Mucosa of stomach (tissue), 1 donor: ENCODE data around the gene DNPH1.

Source experiments
- H3K27me3 ChIP-seq: one replicate; pipeline ENCODE4 v1.7.0; 2013; ENCODE audit warnings: mild to moderate bottlenecking, low read length; ENCODE audit not compliant: control insufficient read depth, insufficient read depth
- H3K36me3 ChIP-seq: one replicate; pipeline ENCODE4 v1.7.0; 2013; ENCODE audit warnings: low read length; ENCODE audit not compliant: control insufficient read depth, insufficient read depth
- H3K4me1 ChIP-seq: one replicate; pipeline ENCODE4 v1.7.0; 2013; ENCODE audit warnings: mild to moderate bottlenecking, low read length; ENCODE audit not compliant: control insufficient read depth, insufficient read depth
- H3K4me3 ChIP-seq: one replicate; pipeline ENCODE4 v1.7.0; 2013; ENCODE audit warnings: low read length
- H3K9ac ChIP-seq: one replicate; pipeline ENCODE4 v1.7.0; 2013; ENCODE audit warnings: mild to moderate bottlenecking, low read length, moderate library complexity
- H3K9me3 ChIP-seq: one replicate; pipeline ENCODE4 v1.7.0; 2013; ENCODE audit warnings: mild to moderate bottlenecking, low read length, moderate library complexity; ENCODE audit not compliant: control insufficient read depth
- donor health status: Pancreatic carcinoma.

The DNPH1 gene

DNA sequence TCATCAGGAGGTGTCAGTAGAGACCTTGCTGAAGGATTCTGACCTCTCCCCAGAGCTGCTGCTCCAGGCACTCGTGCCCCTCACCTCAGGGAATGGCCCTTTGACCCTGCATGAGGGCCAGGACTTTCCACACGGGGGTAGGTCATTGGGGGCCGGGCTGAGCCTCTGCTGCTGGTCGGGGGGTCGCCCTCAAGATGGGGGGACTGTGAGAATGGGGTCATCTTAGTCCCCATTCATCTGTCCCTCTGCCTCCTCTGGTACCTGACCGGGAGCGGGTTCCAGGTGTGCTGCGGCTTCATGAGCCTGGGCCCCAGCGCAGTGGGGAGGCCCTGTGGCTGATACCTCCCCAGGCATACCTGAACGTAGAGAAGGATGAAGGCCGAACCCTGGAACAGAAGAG is 15.8 kb downstream of the DNPH1 start:
- Histone ChIP-seq H3K9ac (no peak overlapping the region), H3K4me1 (no peaks in the 10 kb centered on the region), H3K27me3 (no peaks in the 10 kb centered on the region), H3K9me3 (no peaks in the 10 kb centered on the region), H3K36me3 (peaks cover 6% of the 10 kb centered on the region), H3K4me3 (no peak overlapping the region)

DNA sequence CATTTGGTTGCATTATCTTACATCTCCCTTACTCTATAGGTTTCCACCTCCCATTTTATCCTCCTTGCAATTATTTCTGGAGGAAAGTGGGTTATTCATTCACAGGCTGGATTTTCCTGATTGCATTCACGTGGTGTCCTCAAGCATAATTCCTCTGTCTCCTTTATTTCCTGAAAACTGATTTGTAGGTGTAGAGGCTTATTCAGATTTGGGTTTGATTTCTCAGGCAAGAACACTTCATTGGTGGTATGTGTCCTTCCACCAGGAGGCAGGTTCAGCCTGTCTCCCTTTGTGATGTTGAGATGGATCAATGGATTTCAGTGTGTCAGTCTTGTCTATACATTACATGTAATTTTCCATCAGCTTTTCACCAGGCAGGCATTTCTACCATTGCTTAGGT is 17.3 kb downstream of the DNPH1 start:
- Histone ChIP-seq H3K36me3 (peaks cover 3% of the 10 kb centered on the region), H3K4me3 (no peak overlapping the region), H3K9me3 (no peaks in the 10 kb centered on the region), H3K9ac (no peak overlapping the region), H3K4me1 (no peaks in the 10 kb centered on the region), H3K27me3 (no peaks in the 10 kb centered on the region)

DNA sequence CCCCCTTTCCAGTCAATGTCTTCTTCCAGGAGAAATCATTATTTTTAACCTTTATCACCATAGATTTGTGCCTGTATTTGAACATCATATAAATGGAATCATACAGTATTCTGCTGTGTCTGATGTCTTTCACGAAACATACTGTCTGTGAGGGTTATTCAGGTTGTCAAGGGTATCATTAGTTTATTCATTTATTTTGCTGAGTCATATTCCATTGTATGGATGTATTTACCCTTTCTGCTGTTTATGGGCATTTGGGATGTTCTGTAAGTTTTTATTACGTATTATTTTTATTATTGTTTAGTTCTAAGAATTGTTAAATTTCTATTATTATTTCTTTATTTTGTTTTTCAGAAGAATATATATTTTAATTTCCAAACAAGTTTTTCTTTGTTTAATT is 22.0 kb downstream of the DNPH1 start:
- no peaks in the 10 kb centered on the region for H3K4me1 ChIP-seq
- H3K9me3 ChIP-seq, result no peaks in the 10 kb centered on the region
- H3K4me3 ChIP-seq, result no peak overlapping the region
- H3K27me3 ChIP-seq, result no peaks in the 10 kb centered on the region
- no peak overlapping the region for H3K9ac ChIP-seq
- H3K36me3 ChIP-seq, result no peaks in the 10 kb centered on the region

DNA sequence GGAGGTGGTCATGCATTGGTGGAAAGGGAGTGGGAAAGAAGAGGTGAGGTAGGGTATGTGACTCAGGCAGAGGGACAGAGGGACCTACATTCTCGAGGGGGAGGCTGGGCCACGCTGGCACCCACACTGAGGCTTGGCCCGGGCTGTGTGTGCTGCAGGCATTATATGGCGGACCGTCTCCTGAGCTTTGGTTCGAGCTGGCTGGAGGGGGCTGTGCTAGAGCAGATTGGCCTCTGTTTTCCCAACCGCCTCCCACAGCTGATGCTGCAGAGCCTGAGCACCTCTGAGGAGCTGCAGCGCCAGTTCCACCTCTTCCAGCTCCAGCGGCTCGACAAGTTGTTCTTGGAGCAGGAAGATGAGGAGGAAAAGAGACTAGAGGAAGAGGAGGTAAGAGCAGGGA is 23.4 kb downstream of the DNPH1 start:
- Histone ChIP-seq H3K9me3 (no peaks in the 10 kb centered on the region), H3K36me3 (no peaks in the 10 kb centered on the region), H3K9ac (no peak overlapping the region), H3K27me3 (no peaks in the 10 kb centered on the region), H3K4me3 (no peak overlapping the region), H3K4me1 (no peaks in the 10 kb centered on the region)

DNA sequence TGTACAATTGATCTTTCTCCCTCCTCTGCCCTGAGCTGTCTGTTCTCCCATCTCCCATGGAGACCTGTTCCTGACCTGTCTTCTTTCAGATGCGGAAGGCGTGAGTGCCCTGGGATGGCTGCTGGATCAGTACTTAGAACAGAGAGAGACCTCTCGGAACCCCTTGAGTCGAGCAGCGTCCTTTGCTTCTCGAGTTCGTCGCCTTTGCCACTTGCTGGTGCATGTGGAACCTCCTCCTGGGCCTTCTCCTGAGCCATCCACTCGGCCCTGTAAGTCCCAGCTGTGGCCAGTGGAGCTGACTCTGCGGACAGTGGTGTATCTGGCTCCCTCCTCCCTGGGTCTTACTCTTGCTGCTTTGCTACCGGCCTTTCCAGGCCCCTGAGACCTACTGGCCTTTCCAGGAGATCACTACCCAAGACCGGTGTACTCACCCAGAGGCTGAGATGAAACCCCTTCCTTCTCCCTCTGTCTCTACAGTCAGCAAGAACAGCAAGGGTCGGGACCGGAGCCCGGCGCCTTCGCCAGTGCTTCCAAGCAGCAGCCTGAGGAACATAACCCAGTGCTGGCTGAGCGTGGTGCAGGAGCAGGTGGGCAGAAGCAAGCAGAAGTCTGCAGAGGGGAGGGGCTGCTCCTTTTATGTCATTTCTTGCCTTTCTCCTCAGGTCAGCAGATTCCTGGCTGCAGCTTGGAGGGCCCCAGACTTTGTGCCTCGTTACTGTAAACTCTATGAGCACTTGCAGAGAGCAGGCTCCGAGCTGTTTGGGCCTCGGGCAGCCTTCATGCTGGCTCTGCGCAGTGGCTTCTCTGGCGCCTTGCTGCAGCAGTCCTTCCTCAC is 24.8 kb downstream of the DNPH1 start:
- Histone ChIP-seq H3K9me3 (no peaks in the 10 kb centered on the region), H3K36me3 (peaks cover 4% of the 10 kb centered on the region), H3K27me3 (no peaks in the 10 kb centered on the region), H3K4me1 (no peaks in the 10 kb centered on the region), H3K4me3 (no peak overlapping the region), H3K9ac (no peak overlapping the region)

DNA sequence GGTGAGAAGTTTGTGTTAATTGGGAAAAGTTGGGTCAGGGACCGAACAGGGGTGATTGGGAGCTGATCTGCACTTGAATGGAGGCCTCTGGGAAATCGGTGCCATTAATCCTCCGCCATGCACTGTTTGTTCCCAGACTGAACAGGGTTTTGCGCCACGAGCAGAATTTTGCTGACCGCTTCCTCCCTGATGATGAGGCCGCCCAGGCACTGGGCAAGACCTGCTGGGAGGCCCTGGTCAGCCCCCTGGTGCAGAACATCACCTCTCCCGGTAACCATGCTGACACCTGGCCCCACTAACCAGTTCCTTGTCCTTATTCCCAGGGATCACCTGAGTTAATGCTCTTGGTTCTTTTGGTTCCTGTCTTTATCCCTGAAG is 25.6 kb downstream of the DNPH1 start:
- Histone ChIP-seq H3K36me3 (peaks cover 4% of the 10 kb centered on the region), H3K4me3 (no peak overlapping the region), H3K27me3 (no peaks in the 10 kb centered on the region)

DNA sequence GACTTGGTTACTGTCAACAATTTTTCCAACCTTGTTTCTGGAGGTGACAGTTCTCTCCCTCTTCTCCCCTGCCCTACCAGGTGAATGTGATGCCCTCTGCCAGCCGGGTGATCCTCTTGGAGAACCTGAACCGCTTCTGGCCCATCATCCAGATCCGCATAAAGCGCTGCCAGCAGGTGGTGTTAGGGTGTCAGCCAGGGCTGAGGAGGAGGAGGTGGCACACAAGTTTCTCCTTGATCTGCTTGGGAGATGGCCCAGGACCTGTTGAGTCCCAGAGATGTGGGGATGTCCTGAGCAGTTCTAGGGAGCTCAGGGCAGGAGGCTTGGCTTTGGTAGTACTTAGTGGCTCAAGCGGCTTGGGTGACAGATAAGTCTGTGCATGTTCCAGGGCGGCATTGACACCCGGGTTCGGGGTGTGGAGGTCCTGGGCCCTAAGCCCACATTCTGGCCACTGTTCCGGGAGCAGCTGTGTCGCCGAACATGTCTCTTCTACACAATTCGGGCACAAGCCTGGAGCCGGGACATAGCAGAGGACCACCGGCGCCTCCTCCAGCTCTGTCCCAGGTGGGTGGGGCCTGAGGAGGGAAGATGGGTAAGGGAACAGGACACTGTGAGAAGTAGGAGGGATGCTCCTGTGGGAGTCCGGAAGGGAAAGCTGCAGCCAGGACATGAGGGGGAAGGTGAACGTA is 26.1 kb downstream of the DNPH1 start:
- Histone ChIP-seq H3K36me3 (peaks cover 4% of the 10 kb centered on the region), H3K4me1 (no peaks in the 10 kb centered on the region), H3K4me3 (no peak overlapping the region), H3K9ac (no peak overlapping the region), H3K9me3 (no peaks in the 10 kb centered on the region), H3K27me3 (no peaks in the 10 kb centered on the region)

More for the DNA sequence above, 25.6 kb downstream of the DNPH1 start:
- Histone ChIP-seq H3K9ac (no peak overlapping the region), H3K9me3 (no peaks in the 10 kb centered on the region), H3K4me1 (no peaks in the 10 kb centered on the region)

DNA sequence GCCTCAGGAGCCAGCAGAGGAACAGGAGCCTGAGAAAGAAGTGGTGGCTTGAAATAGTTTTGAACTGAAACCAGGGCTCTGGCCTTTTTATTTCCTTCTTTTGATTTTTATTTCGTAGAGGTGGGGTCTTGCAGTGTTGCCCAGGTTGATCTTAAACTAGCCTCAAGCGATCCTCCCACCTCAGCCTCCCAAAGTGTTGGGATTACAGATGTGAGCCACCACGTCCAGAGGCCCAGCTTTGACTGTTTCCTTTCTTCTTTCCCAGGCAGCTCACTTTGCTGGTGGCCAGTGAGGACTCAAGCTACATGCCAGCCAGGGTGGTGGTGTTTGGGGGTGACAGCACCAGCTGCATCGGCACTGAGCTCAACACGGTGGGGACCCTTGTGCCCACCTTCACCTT is 26.8 kb downstream of the DNPH1 start:
- Histone ChIP-seq H3K4me3 (no peak overlapping the region), H3K9me3 (no peaks in the 10 kb centered on the region), H3K27me3 (no peaks in the 10 kb centered on the region), H3K9ac (no peak overlapping the region), H3K4me1 (no peaks in the 10 kb centered on the region), H3K36me3 (peaks cover 4% of the 10 kb centered on the region)

DNA sequence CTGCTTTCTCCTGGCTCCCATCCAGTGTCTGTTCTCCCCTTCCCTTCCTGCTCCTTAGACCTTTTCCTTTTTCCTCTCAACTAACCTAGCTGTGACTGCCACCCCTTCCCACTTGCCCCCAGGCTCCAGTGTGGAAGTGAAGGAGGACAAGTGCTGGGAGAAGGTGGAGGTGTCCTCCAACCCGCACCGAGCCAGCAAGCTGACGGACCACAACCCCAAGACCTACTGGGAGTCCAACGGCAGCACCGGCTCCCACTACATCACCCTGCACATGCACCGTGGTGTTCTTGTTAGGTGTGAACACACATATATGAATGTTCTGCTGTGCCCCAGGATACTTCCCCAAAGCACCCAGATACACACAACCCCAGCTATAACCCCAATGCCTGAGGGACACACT is 28.7 kb downstream of the DNPH1 start:
- no peaks in the 10 kb centered on the region for H3K27me3 ChIP-seq
- H3K4me1 ChIP-seq, result no peaks in the 10 kb centered on the region
- H3K9me3 ChIP-seq, result no peaks in the 10 kb centered on the region
- peaks cover 4% of the 10 kb centered on the region for H3K36me3 ChIP-seq
- H3K9ac ChIP-seq, result no peak overlapping the region
- no peak overlapping the region for H3K4me3 ChIP-seq

DNA sequence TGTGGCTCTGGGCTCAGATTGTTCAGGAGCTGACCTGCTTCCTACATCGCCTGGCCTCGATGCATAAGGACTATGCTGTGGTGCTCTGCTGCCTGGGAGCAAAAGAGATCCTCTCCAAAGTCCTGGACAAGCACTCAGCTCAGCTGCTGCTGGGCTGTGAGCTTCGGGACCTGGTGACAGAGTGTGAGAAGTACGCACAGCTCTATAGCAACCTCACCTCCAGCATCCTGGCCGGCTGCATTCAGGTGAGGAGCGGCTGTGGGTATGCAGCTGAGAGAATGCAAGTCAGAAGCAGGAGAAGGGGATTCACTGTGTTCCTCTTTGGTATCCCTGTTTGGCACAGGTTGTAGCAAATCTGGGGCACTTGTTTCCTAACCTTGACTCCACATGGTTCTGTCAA is 29.4 kb downstream of the DNPH1 start:
- Histone ChIP-seq H3K4me1 (no peaks in the 10 kb centered on the region), H3K36me3 (peaks cover 4% of the 10 kb centered on the region), H3K4me3 (no peak overlapping the region), H3K9ac (no peak overlapping the region), H3K9me3 (no peaks in the 10 kb centered on the region), H3K27me3 (no peaks in the 10 kb centered on the region)

DNA sequence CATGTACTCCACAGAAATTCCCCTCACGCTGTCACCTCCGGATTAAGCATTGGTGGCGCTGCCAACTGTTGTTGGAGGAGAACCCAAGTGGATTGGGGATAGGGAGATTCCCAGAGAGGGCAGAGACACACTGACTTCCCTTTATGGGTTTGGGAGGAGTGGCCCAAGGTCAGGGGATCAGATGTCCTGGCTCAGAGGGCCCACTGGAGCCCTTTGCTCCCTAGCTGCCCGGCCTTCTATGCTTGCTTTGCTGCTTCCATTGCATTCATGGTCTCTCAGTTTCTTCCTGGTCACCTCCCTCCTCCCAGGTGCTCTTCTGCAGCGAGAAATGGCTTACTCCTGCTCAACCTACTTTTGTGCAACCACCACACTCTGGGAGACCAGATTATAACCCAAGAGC is 32.9 kb downstream of the DNPH1 start:
- no peaks in the 10 kb centered on the region for H3K27me3 ChIP-seq
- H3K9ac ChIP-seq, result no peak overlapping the region
- H3K36me3 ChIP-seq, result peaks cover 4% of the 10 kb centered on the region
- no peaks in the 10 kb centered on the region for H3K9me3 ChIP-seq
- no peaks in the 10 kb centered on the region for H3K4me1 ChIP-seq
- H3K4me3 ChIP-seq, result no peak overlapping the region

DNA sequence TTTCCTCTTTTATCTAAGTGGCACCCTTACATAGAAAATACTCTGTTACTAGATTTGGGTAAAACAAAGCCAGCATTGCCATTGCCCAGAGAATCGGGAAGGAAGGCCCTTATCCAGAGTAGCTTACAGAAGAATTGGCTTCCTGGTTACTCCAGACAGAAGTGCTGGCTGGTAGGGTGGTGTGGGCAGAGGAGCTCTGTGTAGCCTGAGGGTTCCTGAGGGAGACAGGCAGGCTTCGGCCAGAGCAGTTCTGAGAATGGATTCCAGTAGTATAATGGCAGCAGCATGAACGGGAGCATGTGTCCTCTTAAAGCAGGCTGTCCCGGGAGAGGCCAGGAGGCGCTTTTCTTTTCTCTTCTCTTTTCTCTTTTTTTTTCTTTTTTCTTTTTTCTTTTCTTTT is 35.4 kb downstream of the DNPH1 start:
- Histone ChIP-seq H3K4me3 (no peak overlapping the region), H3K4me1 (no peaks in the 10 kb centered on the region), H3K9me3 (no peaks in the 10 kb centered on the region), H3K9ac (no peak overlapping the region), H3K36me3 (no peaks in the 10 kb centered on the region), H3K27me3 (no peaks in the 10 kb centered on the region)
